Activated CD8-positive, alpha-beta memory T cell treated with anti-CD3 and anti-CD28 coated beads for 48 hours (primary cell): Measurements from ENCODE around the gene CDS2.
A peak's percentile ranks its signal among the peaks of the same experiment; 100 is the strongest.

Experiments
- DNase-seq, 3 experiments: peaks; one replicate each; pipeline ENCODE4 v3.0.0-alpha.2; 2020; ENCODE audit warnings: low read depth in 2 of 3, low spot score in 2 of 3

Gene CDS2

GRCh38 chr20:5178046-5178445, 51.2 kb downstream of the CDS2 start:
- no peak for DNase-seq

GRCh38 chr20:5180421-5180820, 53.6 kb downstream of the CDS2 start:
- DNase-seq = no peak

GRCh38 chr20:5180933-5181332, 54.1 kb downstream of the CDS2 start:
- no peak for DNase-seq

GRCh38 chr20:5181492-5181891, 54.7 kb downstream of the CDS2 start:
- no peak for DNase-seq

GRCh38 chr20:5181958-5182357, 55.1 kb downstream of the CDS2 start:
- DNase-seq = no peak

GRCh38 chr20:5182615-5183254, 55.9 kb downstream of the CDS2 start:
- no peak for DNase-seq

GRCh38 chr20:5183731-5184474, 57.1 kb downstream of the CDS2 start:
- no peak for DNase-seq

- no peak for DNase-seq
Measured at GRCh38 chr20:5184684-5185083, 57.9 kb downstream of the CDS2 start.

GRCh38 chr20:5187122-5187521, 60.3 kb downstream of the CDS2 start:
- no peak for DNase-seq

GRCh38 chr20:5188736-5189135, 61.9 kb downstream of the CDS2 start:
- DNase-seq = no peak

GRCh38 chr20:5189917-5190316, 63.1 kb downstream of the CDS2 start:
- no peak for DNase-seq

GRCh38 chr20:5190444-5190843, 63.6 kb downstream of the CDS2 start:
- DNase-seq = no peak

- peak in 1 of 3 experiments; percentile 6 for DNase-seq
Measured at GRCh38 chr20:5191829-5192569, 65.2 kb downstream of the CDS2 start.

- DNase-seq = no peak
Measured at GRCh38 chr20:5192570-5193431, 66.0 kb downstream of the CDS2 start.

GRCh38 chr20:5195655-5196054, 68.8 kb downstream of the CDS2 start:
- DNase-seq = no peak

- no peak for DNase-seq
Measured at GRCh38 chr20:5196149-5196548, 69.3 kb downstream of the CDS2 start.

GRCh38 chr20:5197270-5197827, 70.5 kb downstream of the CDS2 start:
- no peak for DNase-seq

- DNase-seq = no peak
Measured at GRCh38 chr20:5197847-5198650, 71.2 kb downstream of the CDS2 start.

GRCh38 chr20:5198651-5198924, 71.8 kb downstream of the CDS2 start:
- DNase-seq = no peak

GRCh38 chr20:5203380-5203779, 76.6 kb downstream of the CDS2 start:
- DNase-seq = no peak
